NCI-H748 (cell line): ENCODE results near the gene CYTIP.
"Not testable (repeated sequence)": the region's sequence is repeated elsewhere in the genome, so short reads cannot be mapped to it uniquely, and the experiment has no call there.

Experiments used
- DNase-seq: peaks from one replicate; lab custom pipeline; 2025; ENCODE audit not compliant: unreplicated experiment; lab: John Stamatoyannopoulos, UW

CYTIP gene

GRCh38 chr2:157386247-157386646 lies 57.6 kb downstream of the CYTIP start:
- DNase-seq = no peak

DNA sequence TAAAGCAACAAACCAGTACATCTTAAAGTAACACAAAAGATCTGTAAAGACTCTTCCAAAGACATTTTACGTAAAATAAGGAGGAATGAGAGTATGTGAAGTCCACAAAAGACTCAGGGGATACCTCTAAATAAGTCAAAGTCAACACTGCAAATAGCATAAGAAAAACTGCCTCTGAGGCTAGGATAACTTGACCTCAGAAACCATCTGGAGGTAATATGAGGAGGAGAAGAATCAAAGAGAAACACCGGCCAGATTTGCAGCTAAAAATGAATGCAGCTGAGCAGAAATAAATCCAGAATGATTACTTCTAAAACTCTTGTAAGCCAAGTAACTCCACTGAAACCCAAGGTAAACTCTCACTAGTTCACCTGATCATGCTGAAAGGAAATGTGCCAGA lies 66.0 kb downstream of the CYTIP start:
- DNase-seq = no peak

GRCh38 chr2:157376041-157376440 lies 67.8 kb downstream of the CYTIP start:
- DNase-seq = no peak

- no peak for DNase-seq
Measured at GRCh38 chr2:157375384-157375783, 68.5 kb downstream of the CYTIP start.

GRCh38 chr2:157368508-157368907 lies 75.4 kb downstream of the CYTIP start:
- not testable (repeated sequence) for DNase-seq

GRCh38 chr2:157367704-157368103 lies 76.2 kb downstream of the CYTIP start:
- no peak for DNase-seq
